ENCODE data around the gene ASB6. TPM values are rescaled to one million over a fixed set of nuclear protein-coding genes. Genes with fewer than 3 reads are reported as not detected.

The ASB6 gene
- total RNA-seq, 1 experiment from 2014 or later: 20.0 TPM

- POLR2A ChIA-PET: no interaction called here
- Mint-ChIP-seq H3K9me3 (peaks cover 8% of the 10 kb centered on the region), H3K4me1 (peaks cover 14% of the 10 kb centered on the region), H3K27me3 (ENCODE audit: low read depth) (no peaks in the 10 kb centered on the region; the same call in 1 of the 2 replicates), H3K27ac (no peak overlapping the region), H3K4me3 (no peak overlapping the region), H3K36me3 (no peaks in the 10 kb centered on the region)
- ATAC-seq: no peak
- no peak for DNase-seq (ENCODE audit: low spot score)
- no peak for TF ChIP-seq GTF2I (CRISPR knock-in tag; conservative IDR thresholded peaks at IDR 0.05)
- TF ChIP-seq GABPB1 (CRISPR knock-in tag; IDR thresholded peaks at IDR 0.05): no peak
- no peak for TF ChIP-seq SP1 (CRISPR knock-in tag; conservative IDR thresholded peaks at IDR 0.05)
- no peak for TF ChIP-seq NFE2L1 (CRISPR knock-in tag; IDR thresholded peaks at IDR 0.05)
- TF ChIP-seq SOX15 (CRISPR knock-in tag; IDR thresholded peaks at IDR 0.05): no peak
- TF ChIP-seq USF1 (CRISPR knock-in tag; IDR thresholded peaks at IDR 0.05): no peak
- no peak for TF ChIP-seq FOXK1 (CRISPR knock-in tag; IDR thresholded peaks at IDR 0.05)
- TF ChIP-seq PREB (CRISPR knock-in tag; IDR thresholded peaks at IDR 0.05; ENCODE audit: borderline replicate concordance): no peak
- TF ChIP-seq TEAD1 (CRISPR knock-in tag; IDR thresholded peaks at IDR 0.05): no peak
- no peak for TF ChIP-seq AR (CRISPR knock-in tag; IDR thresholded peaks at IDR 0.05)
- TF ChIP-seq IRF1 (CRISPR knock-in tag; IDR thresholded peaks at IDR 0.05): no peak
- TF ChIP-seq RELA (CRISPR knock-in tag; IDR thresholded peaks at IDR 0.05; ENCODE audit: borderline replicate concordance): no peak
- no peak for TF ChIP-seq TP53 (CRISPR knock-in tag; IDR thresholded peaks at IDR 0.05)
- no peak for TF ChIP-seq ZNF671 (CRISPR knock-in tag; IDR thresholded peaks at IDR 0.05)
- TF ChIP-seq FOXP4 (CRISPR knock-in tag; IDR thresholded peaks at IDR 0.05): no peak
- TF ChIP-seq ESRRA (CRISPR knock-in tag; IDR thresholded peaks at IDR 0.05; ENCODE audit: borderline replicate concordance): no peak
- TF ChIP-seq ZNF232 (CRISPR knock-in tag; IDR thresholded peaks at IDR 0.05): no peak
- TF ChIP-seq IRF2 (CRISPR knock-in tag; IDR thresholded peaks at IDR 0.05; ENCODE audit: borderline replicate concordance, low read depth): no peak
- CTCF ChIA-PET: interaction anchor here (1.3 kb wide), 1 partner anchor 146 kb away, joined by 4 read pairs; no protein-coding TSS in a partner anchor
These were observed 2.4 kb upstream of the ASB6 start for GRCh38 chr9:129644365-129644764.

- Mint-ChIP-seq H3K36me3 (no peaks in the 10 kb centered on the region), H3K4me1 (peaks cover 14% of the 10 kb centered on the region), H3K27me3 (ENCODE audit: low read depth) (no peaks in the 10 kb centered on the region; the same call in 1 of the 2 replicates), H3K9me3 (peaks cover 8% of the 10 kb centered on the region), H3K4me3 (no peak overlapping the region), H3K27ac (no peak overlapping the region)
- ATAC-seq: no peak
- POLR2A ChIA-PET: no interaction called here
- no peak for DNase-seq (ENCODE audit: low spot score)
- CTCF ChIA-PET: interaction anchor here (1.3 to 2.5 kb wide), 5 partner anchors 54 to 147 kb away, joined by 4 to 25 read pairs (median 16); no protein-coding TSS in a partner anchor
- TF ChIP-seq CREB1 (CRISPR knock-in tag; IDR thresholded peaks at IDR 0.05) (no peak), NR3C1 (CRISPR knock-in tag; conservative IDR thresholded peaks at IDR 0.05; ENCODE audit: low read depth) (no peak), ZMAT4 (CRISPR knock-in tag; IDR thresholded peaks at IDR 0.05) (no peak), ZNF396 (CRISPR knock-in tag; IDR thresholded peaks at IDR 0.05; ENCODE audit: borderline replicate concordance) (no peak), ERG (CRISPR knock-in tag; IDR thresholded peaks at IDR 0.05) (no peak), ATF3 (CRISPR knock-in tag; conservative IDR thresholded peaks at IDR 0.05) (no peak), ZNF138 (CRISPR knock-in tag; conservative IDR thresholded peaks at IDR 0.05) (no peak)
These were observed 1.8 kb upstream of the ASB6 start for GRCh38 chr9:129643706-129644105.
